ENCODE measurements around the gene STAT5A. TPM values are rescaled to one million over a fixed set of nuclear protein-coding genes. Genes with fewer than 3 reads are reported as not detected.

Gene STAT5A
- polyA plus RNA-seq, 1 of the 3 experiments (the other 2 are of a cell fraction) = 2.3 TPM

GRCh38 chr17:42249681-42250446 lies 38.4 kb upstream of the STAT5A start:
- Histone ChIP-seq H3K4me3 (ENCODE audit: low read depth in 2 of 2, low read length in 1 of 2) (no peak overlapping the region), H3K27me3 (ENCODE audit: insufficient read depth) (no peaks in the 10 kb centered on the region), H4K20me1 (ENCODE audit: insufficient read depth) (no peaks in the 10 kb centered on the region), H3F3A (replicated peaks; ENCODE audit: insufficient read depth) (peaks cover 20% of the 10 kb centered on the region), H3K79me2 (ENCODE audit: insufficient read depth) (peaks cover 72% of the 10 kb centered on the region), H3K4me1 (ENCODE audit: control insufficient read depth in 1 of 2, insufficient read depth in 2 of 2, low read depth in 1 of 2, low read length in 1 of 2) (peaks cover 8 to 11% of the 10 kb centered on the region in 2 experiments; a peak in 3 of 4 replicates), H3K9ac (no peak overlapping the region), H2AFZ (ENCODE audit: low read depth) (no peak overlapping the region), H3K36me3 (replicated peaks in 1 of 2; ENCODE audit: control insufficient read depth in 1 of 2, insufficient read depth in 2 of 2, low read length in 1 of 2) (peaks cover 0 to 6% of the 10 kb centered on the region in 2 experiments), H3K9me3 (no peaks in the 10 kb centered on the region), H3K4me2 (no peak overlapping the region), H3K27ac (ENCODE audit: low read depth in 2 of 2, low read length in 1 of 2) (no peak overlapping the region; a peak in 1 of 4 replicates), H3K9me2 (no peaks in the 10 kb centered on the region)
- ChIA-PET POLR2A (interaction anchor here (0.6 to 1.9 kb wide), 3 partner anchors 8 to 373 kb away, joined by 3 to 6 read pairs (median 4); no protein-coding TSS in a partner anchor), CTCF (interaction anchor here (2.4 to 2.5 kb wide), 2 partner anchors 21 to 28 kb away, joined by 8 to 9 read pairs; no protein-coding TSS in a partner anchor)
- TF ChIP-seq EZH2phosphoT487 (IDR thresholded peaks at IDR 0.05; ENCODE audit: borderline replicate concordance, low read depth) (no peak), RCOR1 (IDR thresholded peaks at IDR 0.05; ENCODE audit: low read length) (no peak), TAF1 (IDR thresholded peaks at IDR 0.05; ENCODE audit: borderline replicate concordance, low read depth, low read length) (no peak), TCF12 (IDR thresholded peaks at IDR 0.05) (no peak), RFX5 (IDR thresholded peaks at IDR 0.05; ENCODE audit: low read length) (no peak), JUND (IDR thresholded peaks at IDR 0.05) (no peak), POLR2AphosphoS5 (IDR thresholded peaks at IDR 0.05; ENCODE audit: low read depth, low read length) (no peak), EP300 (IDR thresholded peaks at IDR 0.05; ENCODE audit: borderline replicate concordance in 1 of 2, low read depth in 1 of 2, low read length in 1 of 2) (no peak), TEAD4 (IDR thresholded peaks at IDR 0.05; ENCODE audit: borderline replicate concordance, insufficient read depth) (no peak), ELF1 (IDR thresholded peaks at IDR 0.05) (no peak), REST (IDR thresholded peaks at IDR 0.05; ENCODE audit: low read depth, low read length) (no peak), CHD2 (IDR thresholded peaks at IDR 0.05; ENCODE audit: low read length, partially characterized antibody) (no peak), YY1 (IDR thresholded peaks at IDR 0.05; ENCODE audit: low read depth) (no peak), SIN3A (IDR thresholded peaks at IDR 0.05; ENCODE audit: borderline replicate concordance, low read depth, low read length) (no peak), FOSL2 (IDR thresholded peaks at IDR 0.05; ENCODE audit: borderline replicate concordance, low read depth) (no peak), MEF2A (IDR thresholded peaks at IDR 0.05; ENCODE audit: borderline replicate concordance, low read depth) (no peak)
- TF ChIP-seq, protein P1, sequence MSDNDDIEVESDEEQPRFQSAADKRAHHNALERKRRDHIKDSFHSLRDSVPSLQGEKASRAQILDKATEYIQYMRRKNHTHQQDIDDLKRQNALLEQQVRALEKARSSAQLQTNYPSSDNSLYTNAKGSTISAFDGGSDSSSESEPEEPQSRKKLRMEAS (IDR thresholded peaks at IDR 0.05; ENCODE audit: low read depth) = no peak
- TF ChIP-seq, protein P2, sequence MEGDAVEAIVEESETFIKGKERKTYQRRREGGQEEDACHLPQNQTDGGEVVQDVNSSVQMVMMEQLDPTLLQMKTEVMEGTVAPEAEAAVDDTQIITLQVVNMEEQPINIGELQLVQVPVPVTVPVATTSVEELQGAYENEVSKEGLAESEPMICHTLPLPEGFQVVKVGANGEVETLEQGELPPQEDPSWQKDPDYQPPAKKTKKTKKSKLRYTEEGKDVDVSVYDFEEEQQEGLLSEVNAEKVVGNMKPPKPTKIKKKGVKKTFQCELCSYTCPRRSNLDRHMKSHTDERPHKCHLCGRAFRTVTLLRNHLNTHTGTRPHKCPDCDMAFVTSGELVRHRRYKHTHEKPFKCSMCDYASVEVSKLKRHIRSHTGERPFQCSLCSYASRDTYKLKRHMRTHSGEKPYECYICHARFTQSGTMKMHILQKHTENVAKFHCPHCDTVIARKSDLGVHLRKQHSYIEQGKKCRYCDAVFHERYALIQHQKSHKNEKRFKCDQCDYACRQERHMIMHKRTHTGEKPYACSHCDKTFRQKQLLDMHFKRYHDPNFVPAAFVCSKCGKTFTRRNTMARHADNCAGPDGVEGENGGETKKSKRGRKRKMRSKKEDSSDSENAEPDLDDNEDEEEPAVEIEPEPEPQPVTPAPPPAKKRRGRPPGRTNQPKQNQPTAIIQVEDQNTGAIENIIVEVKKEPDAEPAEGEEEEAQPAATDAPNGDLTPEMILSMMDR (IDR thresholded peaks at IDR 0.05) = no peak
- DNase-seq = no peak
- WGBS (ENCODE audit: low lambda C conversion rate) = 95% methylated on average over 14 of the region's 14 CpGs
